Fibroblast of peridontal ligament (primary cell): ENCODE results near the gene CLIP1.
"Not testable (repeated sequence)": the region's sequence is repeated elsewhere in the genome, so short reads cannot be mapped to it uniquely, and the experiment has no call there.

Experiments
- DNase-seq: peaks from one replicate; pipeline ENCODE4 v3.0.0-alpha.2; 2010; ENCODE audit errors: extremely low read depth

CLIP1 gene

DNA sequence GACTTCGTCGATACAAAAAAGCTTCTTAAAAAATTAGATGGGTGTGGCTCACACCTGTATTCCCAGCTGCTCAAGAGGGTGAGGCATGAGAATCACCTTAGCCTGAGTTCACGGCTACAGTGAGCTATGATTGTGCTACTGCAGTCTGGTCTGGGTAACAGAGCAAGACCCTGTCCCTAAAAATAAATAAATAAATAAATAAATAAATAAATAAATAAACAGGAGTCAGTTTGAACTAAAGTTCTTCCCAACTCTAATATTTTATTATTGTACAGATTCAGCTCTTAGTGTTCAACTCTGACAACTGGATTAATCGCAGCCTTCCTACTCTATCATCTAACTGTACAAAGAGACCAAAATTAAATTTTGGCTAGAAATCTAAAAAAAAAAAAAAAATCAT lies 12.7 kb upstream of the CLIP1 start:
- DNase-seq: no peak

DNA sequence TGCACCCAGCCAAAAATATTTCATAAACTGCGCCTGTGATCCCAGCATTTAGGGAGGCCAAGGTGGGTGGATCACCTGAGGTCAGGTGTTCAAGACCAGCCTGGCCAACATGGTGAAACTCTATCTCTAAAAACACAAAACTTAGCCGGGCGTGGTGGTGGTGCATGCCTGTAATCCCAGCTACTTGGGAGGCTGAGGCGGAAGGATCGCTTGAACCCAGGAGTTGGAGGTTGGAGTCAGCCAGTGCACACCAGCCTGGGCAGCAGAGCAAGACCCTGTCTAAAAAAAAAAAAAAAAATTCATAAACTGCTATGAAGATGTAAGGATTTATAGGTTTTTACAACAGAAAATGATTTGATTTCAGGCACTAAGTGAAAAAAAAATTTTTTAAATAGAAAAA lies 6.6 kb upstream of the CLIP1 start:
- not testable (repeated sequence) for DNase-seq

- DNase-seq: no peak
Observed at GRCh38 chr12:122427403-122427802, 4.9 kb upstream of the CLIP1 start.

DNA sequence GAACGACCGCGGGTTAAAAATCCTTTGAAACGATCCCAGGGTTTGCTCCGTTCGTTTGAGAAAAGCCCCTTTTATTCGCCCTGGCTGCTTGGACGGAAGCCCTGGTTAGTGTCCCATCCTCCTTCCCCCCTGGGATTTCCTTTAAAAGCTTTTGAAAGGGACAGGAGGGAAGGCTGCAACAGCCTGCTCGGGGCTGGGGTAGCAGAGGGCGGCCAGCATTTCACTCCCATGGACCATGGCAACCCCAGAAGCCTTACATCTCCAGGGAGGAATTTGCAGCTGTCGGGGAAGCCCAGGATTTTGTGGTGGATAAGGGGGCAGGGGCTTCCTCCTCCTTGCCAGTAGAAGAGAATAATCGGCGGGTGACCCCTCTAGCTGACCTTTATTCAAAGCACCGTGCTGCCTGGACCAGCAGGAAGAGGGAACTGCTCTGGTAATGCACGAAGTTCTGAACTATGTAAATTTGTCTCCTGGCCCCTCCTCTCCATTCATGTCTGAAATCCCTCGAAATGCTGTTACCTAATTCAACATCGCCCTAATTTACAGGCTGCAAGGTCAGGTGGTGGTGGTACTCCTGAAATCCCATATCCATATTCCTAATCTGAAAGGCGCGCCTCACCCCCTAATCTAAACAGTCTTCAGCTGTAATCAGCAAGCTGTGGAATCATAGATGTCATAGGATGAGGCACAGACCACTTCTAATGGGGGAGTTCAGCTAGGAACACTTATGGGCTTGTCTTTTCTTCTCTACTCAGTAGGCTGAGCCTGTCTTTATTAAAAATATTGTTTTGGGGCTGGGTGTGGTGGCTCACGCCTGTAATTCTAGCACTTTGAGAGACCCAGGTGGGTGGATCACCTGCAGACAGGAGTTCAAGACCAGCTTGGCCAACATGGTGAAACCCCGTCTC lies 1.0 kb upstream of the CLIP1 start:
- peak; percentile 31 for DNase-seq

GRCh38 chr12:122422730-122423257 lies 325 bp upstream of the CLIP1 start:
- DNase-seq: peak; percentile 51

DNA sequence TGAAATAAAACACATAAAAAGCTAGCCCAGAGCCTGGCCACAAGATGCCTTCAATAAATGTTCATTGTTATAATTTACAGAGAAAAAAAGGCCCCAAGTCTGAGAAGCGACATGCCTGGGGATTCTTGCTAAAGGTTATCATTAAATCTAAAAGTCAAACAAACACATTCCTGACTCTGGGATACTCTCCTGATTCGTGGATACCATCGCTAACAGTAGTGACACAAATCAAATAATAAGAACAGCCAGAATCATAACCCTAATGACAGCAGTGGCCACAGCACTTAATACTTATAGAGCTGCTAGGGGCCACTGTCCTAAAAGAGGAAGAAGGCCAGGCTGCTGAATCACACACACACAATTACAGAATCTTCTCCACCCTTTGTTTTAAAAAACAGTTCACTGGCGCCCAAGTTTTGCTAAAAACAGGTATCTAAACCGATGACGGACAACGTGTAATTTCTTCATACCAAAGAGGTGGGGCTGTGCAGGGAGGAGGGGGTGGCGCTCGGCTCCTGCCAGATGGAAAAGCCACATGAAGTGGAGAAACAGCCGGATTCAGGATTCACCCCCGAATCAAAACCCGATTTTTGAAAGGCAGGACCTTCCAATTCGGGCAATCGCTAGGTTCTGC lies 1.2 kb downstream of the CLIP1 start:
- DNase-seq: peak; percentile 49

DNA sequence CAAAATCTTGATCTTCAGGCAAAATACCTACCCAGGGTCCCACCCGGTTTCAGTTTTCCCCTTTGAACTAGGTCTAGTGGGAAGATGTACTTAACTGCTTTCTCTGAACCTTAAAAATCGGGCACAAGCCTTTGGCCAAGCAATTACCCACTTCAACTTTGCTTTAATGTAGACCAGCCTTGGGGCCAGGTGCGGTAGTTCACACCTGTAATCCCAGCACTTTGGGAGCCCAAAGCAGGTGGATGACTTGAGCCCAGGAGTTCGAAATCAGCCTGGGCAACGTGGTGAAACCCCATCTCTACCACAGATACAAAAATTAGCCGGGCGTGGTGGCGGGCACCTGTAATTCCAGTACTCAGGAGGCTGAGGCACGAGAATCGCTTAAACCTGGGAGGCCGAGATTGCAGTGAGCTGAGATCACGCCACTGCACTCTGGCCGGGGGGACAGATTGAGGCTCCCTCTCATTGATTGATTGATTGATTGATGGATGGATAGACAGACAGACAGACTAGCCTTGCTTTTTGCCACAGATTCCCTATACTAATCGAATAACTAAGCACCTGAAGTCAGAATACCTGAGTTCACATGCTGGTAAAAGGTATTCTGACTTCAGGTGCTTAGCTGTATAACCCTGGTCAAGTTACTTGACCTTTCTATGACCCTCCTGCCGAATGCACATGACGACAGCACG lies 1.9 kb downstream of the CLIP1 start:
- no peak for DNase-seq

GRCh38 chr12:122419094-122419493 lies 3.4 kb downstream of the CLIP1 start:
- not testable (repeated sequence) for DNase-seq

GRCh38 chr12:122415665-122416064 lies 6.8 kb downstream of the CLIP1 start:
- DNase-seq: not testable (repeated sequence)

- peak; percentile 36 for DNase-seq
Observed at GRCh38 chr12:122413516-122414404, 8.7 kb downstream of the CLIP1 start.

GRCh38 chr12:122412851-122413433 lies 9.5 kb downstream of the CLIP1 start:
- DNase-seq: no peak

DNA sequence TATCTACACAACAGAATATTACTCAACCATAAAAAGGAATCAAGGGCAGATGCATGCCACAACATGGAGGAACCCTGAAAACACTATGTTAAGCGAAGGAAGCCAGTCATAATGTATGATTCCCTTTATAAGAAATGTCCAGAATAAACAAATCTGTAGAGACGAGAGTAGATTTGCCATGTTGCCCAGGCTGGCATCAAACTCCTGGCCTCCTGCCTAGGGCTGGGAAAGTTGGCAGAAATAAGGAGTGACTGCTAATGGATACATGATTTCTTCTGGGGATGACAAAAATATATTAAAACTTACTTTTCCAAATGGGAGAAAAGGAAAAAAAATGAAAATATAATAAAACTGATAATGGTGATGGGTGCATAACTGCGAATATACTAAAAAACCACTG lies 10.9 kb downstream of the CLIP1 start:
- DNase-seq: peak; percentile 10

- no peak for DNase-seq
Observed at GRCh38 chr12:122407208-122407607, 15.3 kb downstream of the CLIP1 start.

- DNase-seq: peak; percentile 92
Observed at GRCh38 chr12:122406701-122407164, 15.7 kb downstream of the CLIP1 start.

GRCh38 chr12:122403831-122404230 lies 18.6 kb downstream of the CLIP1 start:
- DNase-seq: no peak

GRCh38 chr12:122403115-122403770 lies 19.2 kb downstream of the CLIP1 start:
- no peak for DNase-seq

DNA sequence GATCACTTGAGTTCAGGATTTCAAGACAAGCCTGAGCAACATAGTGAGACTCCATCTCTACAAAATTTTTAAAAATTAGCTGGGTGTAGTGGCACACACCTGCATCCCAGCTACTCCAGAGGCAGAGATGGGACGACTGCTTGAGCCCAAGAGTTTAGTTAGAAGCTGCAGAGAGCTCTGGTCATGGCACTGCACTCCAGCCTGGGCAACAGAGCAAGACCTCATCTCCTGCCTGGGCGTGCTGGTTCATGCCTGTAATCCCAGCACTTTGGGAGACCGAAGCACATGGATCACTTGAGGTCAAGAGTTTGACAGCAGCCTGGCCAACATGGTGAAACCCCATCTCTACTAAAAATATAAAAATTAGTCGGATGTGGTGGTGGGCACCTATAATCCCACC lies 20.2 kb downstream of the CLIP1 start:
- DNase-seq: no peak

GRCh38 chr12:122399592-122400373 lies 22.7 kb downstream of the CLIP1 start:
- DNase-seq: peak; percentile 93

GRCh38 chr12:122399254-122399591 lies 23.2 kb downstream of the CLIP1 start:
- no peak for DNase-seq

DNA sequence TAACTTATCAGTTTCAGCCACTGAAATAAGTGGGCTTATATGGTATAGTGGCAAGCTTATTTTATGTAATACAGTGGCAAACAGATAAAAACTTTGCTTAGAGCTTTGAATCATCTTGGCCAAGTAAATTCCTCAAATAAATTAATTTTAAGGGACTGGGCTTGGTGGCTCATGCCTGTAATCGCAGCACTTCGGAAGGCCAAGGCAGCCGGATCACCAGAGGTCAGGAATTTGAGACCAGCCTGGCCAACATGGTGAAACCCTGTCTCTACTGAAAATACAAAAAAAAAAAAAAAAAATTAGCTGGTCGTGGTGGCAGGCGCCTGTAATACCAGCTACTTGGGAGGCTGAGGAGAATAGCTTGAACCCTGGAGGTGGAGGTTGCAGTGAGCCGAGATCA lies 24.5 kb downstream of the CLIP1 start:
- not testable (repeated sequence) for DNase-seq
